H1 (cell line): Measurements from ENCODE around the gene UBR2. TPM values are rescaled to one million over a fixed set of nuclear protein-coding genes. Genes with fewer than 3 reads are reported as not detected.

ENCODE experiments used
- PHF8 ChIP-seq: fragments of 200-600 bp; sonication (generic); conservative IDR thresholded peaks from 2 replicates; pipeline ENCODE4 v1.7.1; 2012; ENCODE audit warnings: low read depth, mild to moderate bottlenecking, inconsistent platforms, low read length, moderate library complexity
- SIX5 ChIP-seq: IDR thresholded peaks from 2 replicates; pipeline ENCODE4 v1.6.1; 2011; ENCODE audit warnings: mild to moderate bottlenecking, low read depth, low read length
- polyA plus RNA-seq, 7 experiments: library from polyadenylated mRNA; depleted of rRNA in 3 of 7; stranded (reverse) in 5 of 7; unstranded in 2 of 7; fragments of >200 nt in 5 of 7; fragments of 200-250 nt in 2 of 7; gene quantifications; 1 replicate in 5 of 7; 2 replicates in 1 of 7; 4 replicates in 1 of 7; pipeline versions ENCODE4 v1.2.1 to v1.2.3, GENCODE V29; 2011 to 2013; ENCODE audit warnings: missing spikeins in 2 of 7, mixed read lengths in 2 of 7
- total RNA-seq: library from RNA; stranded (reverse); fragmentation: NEBNext Ultra II Directional; extraction: Animal tissue kit (Norgen Biotek cat#: 25700); gene quantifications from 2 replicates; pipeline ENCODE4 v1.2.1, GENCODE V29; 2021
- TF ChIP-seq, protein P1 (sequence below): IDR thresholded peaks from 2 replicates; pipeline ENCODE4 v1.6.1; 2011; ENCODE audit warnings: low read length, improper control_type of control experiment

The UBR2 gene
- total and polyA plus RNA-seq, 2 of the 8 experiments (the other 6 are each of a cell fraction or from before 2014, with no cell fraction given), result 6.5 to 19.5 TPM

DNA sequence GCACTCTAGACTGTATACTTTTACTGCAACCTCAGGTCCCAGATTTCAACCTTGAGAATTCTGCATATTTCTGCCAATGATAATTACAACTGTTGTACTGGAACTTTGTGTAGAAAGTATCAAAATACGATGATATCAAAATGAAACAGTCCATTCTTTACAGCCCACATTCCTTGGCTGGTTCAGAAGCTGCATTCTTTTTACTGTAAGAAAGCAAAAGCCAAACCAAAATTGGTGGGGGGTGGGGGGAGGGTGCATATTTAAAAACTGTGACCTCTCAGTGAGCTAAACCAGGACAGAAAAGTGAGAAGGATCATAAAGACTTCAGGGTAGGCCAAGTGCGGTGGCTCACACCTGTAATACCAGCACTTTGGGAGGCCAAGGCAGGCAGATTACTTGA is 41.8 kb upstream of the UBR2 start (continued):
- TF ChIP-seq, protein P1, sequence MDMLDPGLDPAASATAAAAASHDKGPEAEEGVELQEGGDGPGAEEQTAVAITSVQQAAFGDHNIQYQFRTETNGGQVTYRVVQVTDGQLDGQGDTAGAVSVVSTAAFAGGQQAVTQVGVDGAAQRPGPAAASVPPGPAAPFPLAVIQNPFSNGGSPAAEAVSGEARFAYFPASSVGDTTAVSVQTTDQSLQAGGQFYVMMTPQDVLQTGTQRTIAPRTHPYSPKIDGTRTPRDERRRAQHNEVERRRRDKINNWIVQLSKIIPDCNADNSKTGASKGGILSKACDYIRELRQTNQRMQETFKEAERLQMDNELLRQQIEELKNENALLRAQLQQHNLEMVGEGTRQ, result no peak
- TF ChIP-seq SIX5, result no peak
- TF ChIP-seq PHF8, result no peak
